GM12875 (cell line): ENCODE measurements around the gene SCAPER.
"Not testable (repeated sequence)": the region's sequence is repeated elsewhere in the genome, so short reads cannot be mapped to it uniquely, and the experiment has no call there.

Source experiments
- H3K4me3 ChIP-seq: one replicate; pipeline ENCODE4 v1.5.1; 2011; ENCODE audit warnings: low read depth, low read length, control low read depth
- TF ChIP-seq, protein P1 (sequence below): IDR thresholded peaks from 2 replicates; pipeline ENCODE4 v1.5.1; 2011; ENCODE audit warnings: low read depth, mild to moderate bottlenecking, control low read depth, inconsistent platforms, low read length, moderate library complexity, borderline replicate concordance; ENCODE audit not compliant: insufficient read depth

The SCAPER gene

DNA sequence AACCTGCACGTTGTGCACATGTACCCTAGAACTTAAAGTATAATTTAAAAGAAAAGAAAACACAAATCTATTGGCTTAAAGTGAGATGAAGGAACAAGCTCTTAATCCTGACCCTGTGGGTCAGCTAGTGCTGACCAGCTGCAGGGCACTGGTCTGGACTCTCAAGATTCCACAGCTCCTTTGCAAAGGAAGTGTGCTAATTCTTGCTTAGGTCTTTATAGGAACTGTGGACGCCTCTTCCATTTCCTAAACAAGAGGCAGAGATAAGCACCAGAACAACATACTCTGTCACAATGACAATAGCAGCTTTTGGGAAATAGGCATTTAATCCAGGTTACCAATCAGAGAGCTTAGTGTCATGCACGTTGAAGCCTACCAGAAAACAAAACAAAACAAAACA, 402.5 kb downstream of the SCAPER start:
- TF ChIP-seq, protein P1, sequence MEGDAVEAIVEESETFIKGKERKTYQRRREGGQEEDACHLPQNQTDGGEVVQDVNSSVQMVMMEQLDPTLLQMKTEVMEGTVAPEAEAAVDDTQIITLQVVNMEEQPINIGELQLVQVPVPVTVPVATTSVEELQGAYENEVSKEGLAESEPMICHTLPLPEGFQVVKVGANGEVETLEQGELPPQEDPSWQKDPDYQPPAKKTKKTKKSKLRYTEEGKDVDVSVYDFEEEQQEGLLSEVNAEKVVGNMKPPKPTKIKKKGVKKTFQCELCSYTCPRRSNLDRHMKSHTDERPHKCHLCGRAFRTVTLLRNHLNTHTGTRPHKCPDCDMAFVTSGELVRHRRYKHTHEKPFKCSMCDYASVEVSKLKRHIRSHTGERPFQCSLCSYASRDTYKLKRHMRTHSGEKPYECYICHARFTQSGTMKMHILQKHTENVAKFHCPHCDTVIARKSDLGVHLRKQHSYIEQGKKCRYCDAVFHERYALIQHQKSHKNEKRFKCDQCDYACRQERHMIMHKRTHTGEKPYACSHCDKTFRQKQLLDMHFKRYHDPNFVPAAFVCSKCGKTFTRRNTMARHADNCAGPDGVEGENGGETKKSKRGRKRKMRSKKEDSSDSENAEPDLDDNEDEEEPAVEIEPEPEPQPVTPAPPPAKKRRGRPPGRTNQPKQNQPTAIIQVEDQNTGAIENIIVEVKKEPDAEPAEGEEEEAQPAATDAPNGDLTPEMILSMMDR, result no peak
- H3K4me3 ChIP-seq, result no peak overlapping the region

DNA sequence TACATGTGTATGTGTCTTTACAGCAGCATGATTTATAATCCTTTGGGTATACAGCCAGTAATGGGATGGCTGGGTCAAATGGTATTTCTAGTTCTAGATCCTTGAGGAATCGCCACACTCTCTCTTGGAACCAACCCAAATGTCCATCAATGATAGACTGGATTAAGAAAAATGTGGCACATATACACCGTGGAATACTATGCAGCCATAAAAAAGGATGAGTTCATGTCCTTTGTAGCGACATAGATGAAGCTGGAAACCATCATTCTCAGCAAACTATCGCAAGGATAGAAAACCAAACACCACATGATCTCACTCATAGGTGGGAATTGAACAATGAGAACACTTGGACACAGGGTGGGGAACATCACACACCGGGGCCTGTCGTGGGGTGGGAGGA, 403.0 kb downstream of the SCAPER start:
- H3K4me3 ChIP-seq, result not testable (repeated sequence)

- no peak overlapping the region for H3K4me3 ChIP-seq
- TF ChIP-seq, protein P1, result no peak
Measured at GRCh38 chr15:76501726-76502125, 403.4 kb downstream of the SCAPER start.

- no peak overlapping the region for H3K4me3 ChIP-seq
- TF ChIP-seq, protein P1, result no peak
Measured at GRCh38 chr15:76501011-76501410, 404.1 kb downstream of the SCAPER start.

GRCh38 chr15:76495487-76495886, 409.7 kb downstream of the SCAPER start:
- TF ChIP-seq, protein P1, result no peak

DNA sequence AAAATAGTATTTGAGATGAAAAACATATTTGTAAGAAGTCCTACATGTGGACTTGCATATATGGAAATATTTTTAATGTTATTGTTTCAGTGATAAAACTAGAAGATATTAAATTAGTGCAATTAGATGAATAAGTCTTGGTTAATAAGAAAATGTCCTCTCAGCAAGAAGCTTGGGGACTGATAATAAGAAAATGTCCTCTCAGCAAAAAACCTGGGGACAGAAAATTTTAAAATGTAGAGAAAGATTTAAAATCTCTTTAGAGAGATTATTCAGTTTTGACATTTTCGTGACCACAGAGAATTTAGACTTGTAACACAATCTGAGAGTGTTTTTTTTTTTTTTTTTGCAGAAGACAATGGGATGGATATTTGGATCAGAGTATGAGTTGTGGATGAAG, 412.6 kb downstream of the SCAPER start:
- TF ChIP-seq, protein P1, result no peak
- H3K4me3 ChIP-seq, result no peak overlapping the region

More at GRCh38 chr15:76495487-76495886, 409.7 kb downstream of the SCAPER start:
- no peak overlapping the region for H3K4me3 ChIP-seq

- no peak overlapping the region for H3K4me3 ChIP-seq
- TF ChIP-seq, protein P1, result no peak
Measured at GRCh38 chr15:76483752-76484151, 421.4 kb downstream of the SCAPER start.

DNA sequence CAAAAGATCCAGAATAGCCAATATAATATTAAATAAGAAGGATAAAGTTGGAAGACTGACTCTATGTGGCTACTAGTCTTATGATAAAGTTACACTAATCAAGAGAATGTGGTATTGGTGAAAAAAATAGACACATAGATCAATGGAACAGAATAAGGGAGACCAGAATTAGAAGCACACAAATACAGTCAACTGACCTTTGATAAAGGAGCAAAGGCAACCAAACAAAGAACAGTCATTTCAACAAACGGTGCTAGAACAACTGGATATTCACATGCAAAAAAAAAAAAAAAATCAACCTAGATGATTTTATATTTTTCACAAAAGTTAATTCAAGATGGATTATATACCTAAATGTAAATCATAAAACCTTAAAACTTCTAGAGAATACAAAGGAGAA, 422.1 kb downstream of the SCAPER start:
- H3K4me3 ChIP-seq, result no peak overlapping the region
- TF ChIP-seq, protein P1, result no peak
